Measurements from ENCODE around the gene IGDCC3.

IGDCC3 gene

DNA sequence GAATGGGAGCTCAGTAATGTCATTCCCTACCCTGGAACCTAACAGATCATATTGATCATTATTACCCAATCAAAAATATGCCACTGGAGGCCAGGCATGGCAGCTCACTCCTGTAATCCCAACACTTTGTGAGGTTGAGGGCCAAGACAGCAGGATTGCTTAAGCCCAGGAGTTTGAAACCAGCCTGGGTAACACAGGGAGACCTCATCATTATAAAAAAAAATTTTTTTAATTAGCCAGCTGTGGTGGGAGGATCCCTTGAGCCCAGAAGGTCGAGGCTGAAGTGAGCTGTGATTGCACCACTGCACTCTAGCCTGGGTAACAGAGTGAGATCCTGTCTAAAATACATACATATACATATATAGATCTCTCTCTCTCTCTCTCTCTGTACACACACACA lies 34.8 kb upstream of the IGDCC3 start:
- TF ChIP-seq, protein P1, sequence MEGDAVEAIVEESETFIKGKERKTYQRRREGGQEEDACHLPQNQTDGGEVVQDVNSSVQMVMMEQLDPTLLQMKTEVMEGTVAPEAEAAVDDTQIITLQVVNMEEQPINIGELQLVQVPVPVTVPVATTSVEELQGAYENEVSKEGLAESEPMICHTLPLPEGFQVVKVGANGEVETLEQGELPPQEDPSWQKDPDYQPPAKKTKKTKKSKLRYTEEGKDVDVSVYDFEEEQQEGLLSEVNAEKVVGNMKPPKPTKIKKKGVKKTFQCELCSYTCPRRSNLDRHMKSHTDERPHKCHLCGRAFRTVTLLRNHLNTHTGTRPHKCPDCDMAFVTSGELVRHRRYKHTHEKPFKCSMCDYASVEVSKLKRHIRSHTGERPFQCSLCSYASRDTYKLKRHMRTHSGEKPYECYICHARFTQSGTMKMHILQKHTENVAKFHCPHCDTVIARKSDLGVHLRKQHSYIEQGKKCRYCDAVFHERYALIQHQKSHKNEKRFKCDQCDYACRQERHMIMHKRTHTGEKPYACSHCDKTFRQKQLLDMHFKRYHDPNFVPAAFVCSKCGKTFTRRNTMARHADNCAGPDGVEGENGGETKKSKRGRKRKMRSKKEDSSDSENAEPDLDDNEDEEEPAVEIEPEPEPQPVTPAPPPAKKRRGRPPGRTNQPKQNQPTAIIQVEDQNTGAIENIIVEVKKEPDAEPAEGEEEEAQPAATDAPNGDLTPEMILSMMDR (conservative IDR thresholded peaks at IDR 0.05; ENCODE audit: low read depth, low read length): no peak
- H3K4me1 ChIP-seq (ENCODE audit: low read depth, poor library complexity, severe bottlenecking): peaks cover 13% of the 10 kb centered on the region
- no peak overlapping the region for H3K4me2 ChIP-seq
- H3K79me2 ChIP-seq (ENCODE audit: insufficient read depth, low read depth): no peaks in the 10 kb centered on the region
- H3K27ac ChIP-seq: no peak overlapping the region
- no peaks in the 10 kb centered on the region for H3K36me3 ChIP-seq (ENCODE audit: insufficient read depth)
- no peak overlapping the region for H2AFZ ChIP-seq (ENCODE audit: low read depth)
- H4K20me1 ChIP-seq (ENCODE audit: insufficient read depth): no peaks in the 10 kb centered on the region
- H3K9ac ChIP-seq: no peak overlapping the region
- no peaks in the 10 kb centered on the region for H3K27me3 ChIP-seq (ENCODE audit: insufficient read depth, low read depth)
- no peak overlapping the region for H3K4me3 ChIP-seq (IDR thresholded peaks at IDR 0.05; ENCODE audit: insufficient read depth, low read depth, low read length)

DNA sequence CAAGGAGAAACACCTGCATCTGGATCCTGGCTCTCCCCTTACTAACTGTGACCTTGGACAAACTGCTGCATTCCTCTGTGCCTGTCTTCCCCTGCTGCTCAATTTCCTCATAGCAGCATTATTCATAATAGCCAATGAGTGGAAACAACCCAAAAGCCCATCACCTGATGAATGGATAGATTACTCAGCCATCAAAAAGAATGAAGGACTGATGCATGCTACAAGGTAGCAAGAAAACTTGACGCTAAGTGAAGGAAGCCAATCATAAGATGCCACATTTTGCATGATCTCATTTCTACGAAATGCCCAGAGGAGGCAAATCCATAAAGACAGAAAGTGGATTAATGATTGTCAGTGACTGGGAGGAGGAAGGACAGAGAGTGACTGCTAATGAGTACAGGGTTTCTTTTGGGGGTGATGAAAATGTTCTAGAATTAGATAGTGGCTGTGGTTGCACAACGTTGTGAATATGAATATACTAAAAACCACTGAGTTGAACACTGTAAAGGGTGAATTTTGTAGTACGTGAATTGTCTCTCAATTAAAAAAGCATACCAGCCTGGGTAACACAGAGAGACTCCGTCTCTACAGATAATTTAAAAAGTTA lies 33.8 kb upstream of the IGDCC3 start:
- Histone ChIP-seq H3K27ac (no peak overlapping the region), H3K4me3 (IDR thresholded peaks at IDR 0.05; ENCODE audit: insufficient read depth, low read depth, low read length) (no peak overlapping the region), H3K79me2 (ENCODE audit: insufficient read depth, low read depth) (no peaks in the 10 kb centered on the region), H4K20me1 (ENCODE audit: insufficient read depth) (no peaks in the 10 kb centered on the region), H3K4me2 (no peak overlapping the region), H2AFZ (ENCODE audit: low read depth) (no peak overlapping the region), H3K4me1 (ENCODE audit: low read depth, poor library complexity, severe bottlenecking) (peaks cover 13% of the 10 kb centered on the region), H3K27me3 (ENCODE audit: insufficient read depth, low read depth) (no peaks in the 10 kb centered on the region), H3K36me3 (ENCODE audit: insufficient read depth) (no peaks in the 10 kb centered on the region), H3K9ac (no peak overlapping the region)
- TF ChIP-seq, protein P1 (conservative IDR thresholded peaks at IDR 0.05; ENCODE audit: low read depth, low read length): no peak

DNA sequence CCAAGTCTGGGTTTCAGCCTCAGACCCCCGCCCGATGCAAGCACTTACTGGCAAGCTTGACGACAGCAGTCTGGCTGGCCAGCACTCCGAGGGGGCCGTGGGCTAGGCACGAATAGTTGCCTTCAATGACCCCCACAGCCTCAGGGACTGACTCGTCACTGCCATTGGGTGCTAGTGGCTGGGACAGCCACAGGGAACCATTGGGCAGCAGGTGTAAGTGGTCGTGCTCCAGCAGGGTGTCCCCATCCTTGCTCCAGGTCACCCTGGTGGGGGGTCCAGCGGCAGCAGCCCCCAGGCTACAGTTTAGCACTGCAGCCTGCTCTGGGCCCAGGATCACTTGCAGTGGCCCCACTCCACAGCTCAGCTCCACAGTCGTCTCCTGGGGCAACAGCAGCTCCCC lies 33.2 kb upstream of the IGDCC3 start:
- H3K27me3 ChIP-seq (ENCODE audit: insufficient read depth, low read depth): no peaks in the 10 kb centered on the region
- TF ChIP-seq, protein P1 (conservative IDR thresholded peaks at IDR 0.05; ENCODE audit: low read depth, low read length): no peak
- H3K4me1 ChIP-seq (ENCODE audit: low read depth, poor library complexity, severe bottlenecking): peaks cover 13% of the 10 kb centered on the region
- H2AFZ ChIP-seq (ENCODE audit: low read depth): no peak overlapping the region
- H4K20me1 ChIP-seq (ENCODE audit: insufficient read depth): no peaks in the 10 kb centered on the region
- H3K4me2 ChIP-seq: no peak overlapping the region
- no peak overlapping the region for H3K27ac ChIP-seq
- H3K79me2 ChIP-seq (ENCODE audit: insufficient read depth, low read depth): no peaks in the 10 kb centered on the region
- H3K36me3 ChIP-seq (ENCODE audit: insufficient read depth): no peaks in the 10 kb centered on the region
- H3K9ac ChIP-seq: no peak overlapping the region
- H3K4me3 ChIP-seq (IDR thresholded peaks at IDR 0.05; ENCODE audit: insufficient read depth, low read depth, low read length): no peak overlapping the region

DNA sequence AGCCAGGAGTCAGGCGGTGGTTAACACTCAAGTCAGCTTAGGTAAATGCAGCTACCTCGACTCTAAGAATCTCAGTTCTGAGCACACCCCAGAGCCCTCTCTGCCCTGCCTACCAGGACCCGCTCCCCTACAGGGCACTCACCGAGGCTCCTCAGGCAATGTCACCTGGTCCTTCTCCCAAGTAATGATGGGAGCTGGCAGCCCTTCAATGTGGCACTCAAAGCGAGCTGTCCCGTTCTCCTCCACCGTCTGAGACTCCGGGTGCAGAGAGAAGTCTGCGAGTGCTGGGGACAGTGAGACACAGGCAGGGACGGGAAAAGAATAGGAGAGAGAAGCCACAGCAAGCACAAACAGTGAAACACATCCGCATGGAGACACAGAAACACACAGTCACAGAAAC lies 32.2 kb upstream of the IGDCC3 start:
- Histone ChIP-seq H3K4me2 (no peak overlapping the region), H2AFZ (ENCODE audit: low read depth) (no peak overlapping the region), H4K20me1 (ENCODE audit: insufficient read depth) (no peaks in the 10 kb centered on the region), H3K4me1 (ENCODE audit: low read depth, poor library complexity, severe bottlenecking) (peaks cover 13% of the 10 kb centered on the region), H3K79me2 (ENCODE audit: insufficient read depth, low read depth) (no peaks in the 10 kb centered on the region), H3K4me3 (IDR thresholded peaks at IDR 0.05; ENCODE audit: insufficient read depth, low read depth, low read length) (no peak overlapping the region), H3K27ac (no peak overlapping the region), H3K9ac (no peak overlapping the region), H3K27me3 (ENCODE audit: insufficient read depth, low read depth) (no peaks in the 10 kb centered on the region), H3K36me3 (ENCODE audit: insufficient read depth) (no peaks in the 10 kb centered on the region)
- TF ChIP-seq, protein P1 (conservative IDR thresholded peaks at IDR 0.05; ENCODE audit: low read depth, low read length): no peak
